OCI-LY1 (cell line): Measurements from ENCODE around the gene PRKCZ.

Source experiments
- H2AFZ ChIP-seq: fragments of 200-600 bp; sonication (generic), shearing (Covaris generic); 2 replicates; pipeline ENCODE4 v1.6.0; 2014; ENCODE audit warnings: antibody characterized with exemption, mild to moderate bottlenecking, low read length
- H3F3A ChIP-seq: fragments of 200-600 bp; sonication (generic), shearing (Covaris generic); 2 replicates; pipeline ENCODE4 v1.6.0; 2014; ENCODE audit warnings: mild to moderate bottlenecking, antibody characterized with exemption, low read length, moderate library complexity; ENCODE audit not compliant: insufficient read depth
- H3K27ac ChIP-seq: fragments of 200-600 bp; sonication (generic); 2 replicates; pipeline ENCODE4 v1.5.1; 2014; ENCODE audit warnings: low read length, mixed run types, mild to moderate bottlenecking, low read depth; ENCODE audit not compliant: poor library complexity, severe bottlenecking
- H3K27me3 ChIP-seq: fragments of 200-600 bp; sonication (generic); 2 replicates; pipeline ENCODE4 v1.6.0; 2014; ENCODE audit warnings: antibody characterized with exemption, mild to moderate bottlenecking, low read length, moderate library complexity; ENCODE audit not compliant: insufficient read depth
- H3K36me3 ChIP-seq: fragments of 200-600 bp; sonication (generic); 2 replicates; pipeline ENCODE4 v1.6.1; 2014; ENCODE audit warnings: mild to moderate bottlenecking, antibody characterized with exemption, low read length, moderate library complexity, mixed read lengths; ENCODE audit not compliant: insufficient read depth
- H3K4me1 ChIP-seq: fragments of 200-600 bp; sonication (generic); 2 replicates; pipeline ENCODE4 v1.5.1; 2014; ENCODE audit warnings: mild to moderate bottlenecking, low read length, moderate library complexity; ENCODE audit not compliant: insufficient read depth, severe bottlenecking
- H3K4me2 ChIP-seq: fragments of 200-600 bp; sonication (generic), shearing (Covaris generic); 2 replicates; pipeline ENCODE4 v1.6.1; 2014; ENCODE audit warnings: low read length
- H3K4me3 ChIP-seq: fragments of 200-600 bp; sonication (generic); 2 replicates; pipeline ENCODE4 v1.5.1; 2014; ENCODE audit warnings: low read length, low read depth, mild to moderate bottlenecking, mixed read lengths; ENCODE audit not compliant: poor library complexity, severe bottlenecking
- H3K79me2 ChIP-seq: fragments of 200-600 bp; shearing (Covaris generic); 2 replicates; pipeline ENCODE4 v1.6.1; 2016; ENCODE audit warnings: mixed run types, low read length, mixed read lengths; ENCODE audit not compliant: insufficient read depth
- H3K9ac ChIP-seq: fragments of 200-600 bp; sonication (generic), shearing (Covaris generic); 2 replicates; pipeline ENCODE4 v1.6.1; 2014; ENCODE audit warnings: mild to moderate bottlenecking, low read length, mixed read lengths
- H3K9me2 ChIP-seq: fragments of 200-600 bp; sonication (generic), shearing (Covaris generic); 2 replicates; pipeline ENCODE4 v1.6.1; 2014; ENCODE audit warnings: low read depth, mild to moderate bottlenecking, low read length, mixed read lengths
- H3K9me3 ChIP-seq: fragments of 200-600 bp; shearing (Covaris generic); 2 replicates; pipeline ENCODE4 v1.6.1; 2014; ENCODE audit warnings: low read length, mixed read lengths
- H4K20me1 ChIP-seq: fragments of 200-600 bp; sonication (generic), shearing (Covaris generic); 2 replicates; pipeline ENCODE4 v1.6.0; 2016; ENCODE audit warnings: mild to moderate bottlenecking, low read length; ENCODE audit not compliant: insufficient read depth
- EZH2 ChIP-seq: fragments of 200-600 bp; sonication (generic), shearing (Covaris generic); IDR thresholded peaks from 2 replicates; pipeline ENCODE4 v1.8.0; 2017; ENCODE audit warnings: borderline replicate concordance, mixed run types, mild to moderate bottlenecking, antibody characterized with exemption, low read length, moderate library complexity, mixed read lengths
- TF ChIP-seq, protein P1 (sequence below): fragments of 200-600 bp; sonication (generic), shearing (Covaris generic); IDR thresholded peaks from 2 replicates; pipeline ENCODE4 v1.5.1; 2017; ENCODE audit warnings: mild to moderate bottlenecking, antibody characterized with exemption, low read length, moderate library complexity, mixed read lengths

Gene PRKCZ

DNA sequence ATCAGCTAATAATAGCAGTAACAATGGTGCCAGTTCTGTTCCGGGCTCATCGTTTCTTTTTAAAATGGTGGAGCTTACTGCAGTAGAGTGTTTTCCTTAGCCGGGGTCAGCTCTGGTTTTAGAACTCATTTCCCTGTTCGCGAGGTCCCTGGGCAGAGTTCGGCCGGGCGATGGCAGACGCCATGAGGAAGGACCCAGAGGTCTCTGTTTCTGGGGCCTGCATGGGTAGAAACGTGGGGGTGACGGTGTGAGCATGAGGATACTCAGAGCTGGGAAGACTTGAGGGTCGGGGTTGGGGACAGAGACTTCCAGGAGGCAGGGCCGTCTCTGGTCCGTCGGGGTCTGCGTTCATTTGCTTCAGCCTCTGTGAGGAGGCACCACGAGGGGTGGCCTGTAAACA is 38.8 kb downstream of the PRKCZ start:
- Histone ChIP-seq H3K79me2 (no peaks in the 10 kb centered on the region), H3K4me1 (no peaks in the 10 kb centered on the region), H3F3A (no peaks in the 10 kb centered on the region), H3K9me2 (no peaks in the 10 kb centered on the region), H3K36me3 (no peaks in the 10 kb centered on the region; the same call in 1 of the 2 replicates), H3K4me3 (no peak overlapping the region), H2AFZ (no peak overlapping the region), H3K27ac (no peak overlapping the region), H3K9ac (no peak overlapping the region), H3K4me2 (no peak overlapping the region), H3K9me3 (no peaks in the 10 kb centered on the region), H4K20me1 (no peaks in the 10 kb centered on the region), H3K27me3 (no peaks in the 10 kb centered on the region)
- TF ChIP-seq, protein P1, sequence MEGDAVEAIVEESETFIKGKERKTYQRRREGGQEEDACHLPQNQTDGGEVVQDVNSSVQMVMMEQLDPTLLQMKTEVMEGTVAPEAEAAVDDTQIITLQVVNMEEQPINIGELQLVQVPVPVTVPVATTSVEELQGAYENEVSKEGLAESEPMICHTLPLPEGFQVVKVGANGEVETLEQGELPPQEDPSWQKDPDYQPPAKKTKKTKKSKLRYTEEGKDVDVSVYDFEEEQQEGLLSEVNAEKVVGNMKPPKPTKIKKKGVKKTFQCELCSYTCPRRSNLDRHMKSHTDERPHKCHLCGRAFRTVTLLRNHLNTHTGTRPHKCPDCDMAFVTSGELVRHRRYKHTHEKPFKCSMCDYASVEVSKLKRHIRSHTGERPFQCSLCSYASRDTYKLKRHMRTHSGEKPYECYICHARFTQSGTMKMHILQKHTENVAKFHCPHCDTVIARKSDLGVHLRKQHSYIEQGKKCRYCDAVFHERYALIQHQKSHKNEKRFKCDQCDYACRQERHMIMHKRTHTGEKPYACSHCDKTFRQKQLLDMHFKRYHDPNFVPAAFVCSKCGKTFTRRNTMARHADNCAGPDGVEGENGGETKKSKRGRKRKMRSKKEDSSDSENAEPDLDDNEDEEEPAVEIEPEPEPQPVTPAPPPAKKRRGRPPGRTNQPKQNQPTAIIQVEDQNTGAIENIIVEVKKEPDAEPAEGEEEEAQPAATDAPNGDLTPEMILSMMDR, result no peak
- no peak for TF ChIP-seq EZH2

DNA sequence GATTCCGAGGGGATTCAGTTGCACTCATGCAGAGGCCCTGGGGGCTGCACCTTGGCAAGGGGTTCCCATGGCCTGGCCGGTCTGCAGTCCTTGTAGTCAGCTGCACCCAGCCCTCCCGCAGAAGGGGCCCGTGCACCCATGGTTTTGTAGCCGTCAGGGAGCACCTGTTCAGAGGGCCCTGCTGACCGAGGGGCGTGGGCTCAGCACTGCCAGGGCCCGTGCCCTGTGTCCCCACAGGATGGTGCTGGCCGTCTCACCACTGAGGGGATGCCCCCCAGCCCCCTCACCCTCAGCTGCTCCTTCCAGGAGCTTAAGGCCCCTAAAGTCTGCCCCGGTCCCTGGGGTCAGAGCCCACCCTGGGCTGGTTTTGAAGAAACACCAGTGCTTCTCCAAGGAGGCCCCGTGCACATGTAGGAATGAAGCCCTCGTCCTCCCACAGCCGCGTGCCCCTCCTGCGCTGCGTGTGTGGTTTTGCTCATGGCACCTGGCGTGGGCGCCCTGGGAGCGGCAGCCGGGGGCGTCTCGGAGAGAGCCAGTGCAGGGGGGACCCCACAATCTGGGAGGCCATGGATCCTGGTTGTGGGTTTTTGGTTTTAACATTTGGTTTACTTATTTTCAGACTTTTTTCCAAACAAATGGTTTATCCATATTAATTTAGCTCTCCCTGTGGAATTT is 40.1 kb downstream of the PRKCZ start:
- Histone ChIP-seq H3K79me2 (no peaks in the 10 kb centered on the region), H4K20me1 (no peaks in the 10 kb centered on the region), H3K9me3 (no peaks in the 10 kb centered on the region), H3F3A (no peaks in the 10 kb centered on the region), H3K4me3 (no peak overlapping the region), H3K9me2 (no peaks in the 10 kb centered on the region), H3K9ac (no peak overlapping the region), H2AFZ (no peak overlapping the region), H3K36me3 (no peaks in the 10 kb centered on the region; the same call in 1 of the 2 replicates), H3K4me1 (no peaks in the 10 kb centered on the region), H3K27ac (no peak overlapping the region), H3K4me2 (no peak overlapping the region), H3K27me3 (no peaks in the 10 kb centered on the region)
- TF ChIP-seq, protein P1, result no peak
- no peak for TF ChIP-seq EZH2

DNA sequence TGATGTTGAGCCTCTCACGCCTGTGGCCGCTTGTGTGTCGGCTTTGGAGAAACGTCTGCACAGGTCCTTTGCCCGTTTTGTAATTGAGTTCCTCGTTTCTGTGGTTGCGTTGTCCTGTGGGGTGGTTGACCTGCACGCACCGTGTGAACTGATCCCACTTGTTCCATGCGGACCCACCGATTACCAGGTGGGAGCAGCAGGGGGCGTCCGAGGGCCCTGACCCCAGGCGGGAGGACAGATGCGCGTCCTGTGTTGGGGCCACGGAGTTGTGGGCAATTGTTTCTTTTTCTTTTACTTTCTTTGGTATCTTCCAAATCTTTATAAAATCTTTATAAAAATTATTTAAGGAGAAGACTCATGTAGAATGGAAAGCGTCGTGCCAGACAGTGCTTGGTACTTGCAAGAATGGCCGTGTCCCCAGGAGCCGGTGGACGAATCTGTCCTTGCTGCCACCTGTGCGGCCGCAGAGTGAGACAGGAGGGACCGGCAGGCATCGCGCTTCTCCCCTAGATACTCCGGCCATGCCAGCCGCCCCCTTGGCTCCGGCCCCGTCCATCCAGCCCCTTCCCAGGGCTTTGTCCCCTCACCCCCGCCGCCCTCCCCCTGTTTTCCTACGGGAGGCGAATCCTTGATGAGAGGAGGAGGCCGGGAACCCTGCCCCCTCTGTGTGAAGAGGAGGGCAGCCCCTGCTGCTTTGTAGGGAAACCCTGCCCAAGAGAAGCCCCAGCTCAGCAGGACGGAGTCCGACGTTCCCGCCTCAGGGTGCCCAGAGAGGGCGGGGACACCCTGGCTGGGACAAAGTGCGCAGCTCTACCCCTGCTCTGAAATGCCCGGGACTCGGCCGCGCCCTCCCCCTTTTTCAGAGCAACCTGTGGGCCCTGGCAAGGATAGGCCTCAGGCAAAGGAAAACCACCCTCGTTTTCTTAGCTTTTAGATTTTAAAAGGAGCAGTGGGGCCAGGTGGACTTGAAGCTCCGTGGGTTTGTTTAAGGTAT is 41.7 kb downstream of the PRKCZ start:
- Histone ChIP-seq H3K9ac (no peak overlapping the region), H3K79me2 (no peaks in the 10 kb centered on the region), H3F3A (no peaks in the 10 kb centered on the region), H3K9me3 (no peaks in the 10 kb centered on the region), H3K4me3 (no peak overlapping the region), H3K4me2 (no peak overlapping the region), H3K9me2 (no peaks in the 10 kb centered on the region), H3K4me1 (no peaks in the 10 kb centered on the region), H4K20me1 (no peaks in the 10 kb centered on the region), H3K36me3 (no peaks in the 10 kb centered on the region; the same call in 1 of the 2 replicates), H3K27ac (no peak overlapping the region), H3K27me3 (no peaks in the 10 kb centered on the region), H2AFZ (no peak overlapping the region)
- TF ChIP-seq EZH2, result no peak
- TF ChIP-seq, protein P1, result peak; percentile 67
